ENCODE data around the gene MB21D2. TPM values are rescaled to one million over a fixed set of nuclear protein-coding genes. Genes with fewer than 3 reads are reported as not detected.

The MB21D2 gene
- total and polyA plus RNA-seq, 2 experiments from 2014 or later: 8.1 to 35.9 TPM

DNA sequence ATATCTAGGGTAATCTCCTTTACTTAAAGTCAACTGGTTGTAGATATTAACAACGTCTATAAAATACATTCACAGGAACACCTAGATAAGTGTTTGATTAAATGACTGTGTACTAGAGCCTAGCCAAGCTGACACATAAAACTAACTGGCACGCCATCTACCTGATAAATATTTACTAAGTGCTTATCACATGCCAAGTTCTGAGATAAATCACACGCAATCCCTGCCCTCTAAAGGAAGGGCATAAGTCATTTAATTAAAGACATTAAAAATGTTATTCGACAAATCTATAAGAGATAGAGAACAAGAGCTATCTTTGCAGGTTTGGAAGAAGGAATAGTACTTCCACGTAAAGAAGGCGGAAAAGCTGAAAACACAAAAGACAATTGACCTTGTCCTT is 11.1 kb upstream of the MB21D2 start:
- TF ChIP-seq CTCF (conservative IDR thresholded peaks at IDR 0.05; ENCODE audit: low read depth in 2 of 2) (no peak), EZH2phosphoT487 (IDR thresholded peaks at IDR 0.05; ENCODE audit: unreplicated experiment) (no peak), ZNF114 (CRISPR knock-in tag; IDR thresholded peaks at IDR 0.05) (no peak), JUNB (IDR thresholded peaks at IDR 0.05; ENCODE audit: unreplicated experiment) (no peak), ZNF331 (CRISPR knock-in tag; IDR thresholded peaks at IDR 0.05; ENCODE audit: low read depth) (no peak), STAT1 (IDR thresholded peaks at IDR 0.05; ENCODE audit: unreplicated experiment) (no peak), EZH2 (IDR thresholded peaks at IDR 0.05; ENCODE audit: low read depth, unreplicated experiment) (no peak), ETS1 (IDR thresholded peaks at IDR 0.05) (no peak), CREB1 (CRISPR knock-in tag; IDR thresholded peaks at IDR 0.05; ENCODE audit: low read depth) (no peak), NANOG (IDR thresholded peaks at IDR 0.05; ENCODE audit: borderline replicate concordance) (no peak), POLR2AphosphoS5 (IDR thresholded peaks at IDR 0.05; ENCODE audit: low read depth) (no peak)
- TF ChIP-seq, protein P1, sequence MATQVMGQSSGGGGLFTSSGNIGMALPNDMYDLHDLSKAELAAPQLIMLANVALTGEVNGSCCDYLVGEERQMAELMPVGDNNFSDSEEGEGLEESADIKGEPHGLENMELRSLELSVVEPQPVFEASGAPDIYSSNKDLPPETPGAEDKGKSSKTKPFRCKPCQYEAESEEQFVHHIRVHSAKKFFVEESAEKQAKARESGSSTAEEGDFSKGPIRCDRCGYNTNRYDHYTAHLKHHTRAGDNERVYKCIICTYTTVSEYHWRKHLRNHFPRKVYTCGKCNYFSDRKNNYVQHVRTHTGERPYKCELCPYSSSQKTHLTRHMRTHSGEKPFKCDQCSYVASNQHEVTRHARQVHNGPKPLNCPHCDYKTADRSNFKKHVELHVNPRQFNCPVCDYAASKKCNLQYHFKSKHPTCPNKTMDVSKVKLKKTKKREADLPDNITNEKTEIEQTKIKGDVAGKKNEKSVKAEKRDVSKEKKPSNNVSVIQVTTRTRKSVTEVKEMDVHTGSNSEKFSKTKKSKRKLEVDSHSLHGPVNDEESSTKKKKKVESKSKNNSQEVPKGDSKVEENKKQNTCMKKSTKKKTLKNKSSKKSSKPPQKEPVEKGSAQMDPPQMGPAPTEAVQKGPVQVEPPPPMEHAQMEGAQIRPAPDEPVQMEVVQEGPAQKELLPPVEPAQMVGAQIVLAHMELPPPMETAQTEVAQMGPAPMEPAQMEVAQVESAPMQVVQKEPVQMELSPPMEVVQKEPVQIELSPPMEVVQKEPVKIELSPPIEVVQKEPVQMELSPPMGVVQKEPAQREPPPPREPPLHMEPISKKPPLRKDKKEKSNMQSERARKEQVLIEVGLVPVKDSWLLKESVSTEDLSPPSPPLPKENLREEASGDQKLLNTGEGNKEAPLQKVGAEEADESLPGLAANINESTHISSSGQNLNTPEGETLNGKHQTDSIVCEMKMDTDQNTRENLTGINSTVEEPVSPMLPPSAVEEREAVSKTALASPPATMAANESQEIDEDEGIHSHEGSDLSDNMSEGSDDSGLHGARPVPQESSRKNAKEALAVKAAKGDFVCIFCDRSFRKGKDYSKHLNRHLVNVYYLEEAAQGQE (IDR thresholded peaks at IDR 0.05; ENCODE audit: unreplicated experiment): no peak
- TF ChIP-seq, protein P2, sequence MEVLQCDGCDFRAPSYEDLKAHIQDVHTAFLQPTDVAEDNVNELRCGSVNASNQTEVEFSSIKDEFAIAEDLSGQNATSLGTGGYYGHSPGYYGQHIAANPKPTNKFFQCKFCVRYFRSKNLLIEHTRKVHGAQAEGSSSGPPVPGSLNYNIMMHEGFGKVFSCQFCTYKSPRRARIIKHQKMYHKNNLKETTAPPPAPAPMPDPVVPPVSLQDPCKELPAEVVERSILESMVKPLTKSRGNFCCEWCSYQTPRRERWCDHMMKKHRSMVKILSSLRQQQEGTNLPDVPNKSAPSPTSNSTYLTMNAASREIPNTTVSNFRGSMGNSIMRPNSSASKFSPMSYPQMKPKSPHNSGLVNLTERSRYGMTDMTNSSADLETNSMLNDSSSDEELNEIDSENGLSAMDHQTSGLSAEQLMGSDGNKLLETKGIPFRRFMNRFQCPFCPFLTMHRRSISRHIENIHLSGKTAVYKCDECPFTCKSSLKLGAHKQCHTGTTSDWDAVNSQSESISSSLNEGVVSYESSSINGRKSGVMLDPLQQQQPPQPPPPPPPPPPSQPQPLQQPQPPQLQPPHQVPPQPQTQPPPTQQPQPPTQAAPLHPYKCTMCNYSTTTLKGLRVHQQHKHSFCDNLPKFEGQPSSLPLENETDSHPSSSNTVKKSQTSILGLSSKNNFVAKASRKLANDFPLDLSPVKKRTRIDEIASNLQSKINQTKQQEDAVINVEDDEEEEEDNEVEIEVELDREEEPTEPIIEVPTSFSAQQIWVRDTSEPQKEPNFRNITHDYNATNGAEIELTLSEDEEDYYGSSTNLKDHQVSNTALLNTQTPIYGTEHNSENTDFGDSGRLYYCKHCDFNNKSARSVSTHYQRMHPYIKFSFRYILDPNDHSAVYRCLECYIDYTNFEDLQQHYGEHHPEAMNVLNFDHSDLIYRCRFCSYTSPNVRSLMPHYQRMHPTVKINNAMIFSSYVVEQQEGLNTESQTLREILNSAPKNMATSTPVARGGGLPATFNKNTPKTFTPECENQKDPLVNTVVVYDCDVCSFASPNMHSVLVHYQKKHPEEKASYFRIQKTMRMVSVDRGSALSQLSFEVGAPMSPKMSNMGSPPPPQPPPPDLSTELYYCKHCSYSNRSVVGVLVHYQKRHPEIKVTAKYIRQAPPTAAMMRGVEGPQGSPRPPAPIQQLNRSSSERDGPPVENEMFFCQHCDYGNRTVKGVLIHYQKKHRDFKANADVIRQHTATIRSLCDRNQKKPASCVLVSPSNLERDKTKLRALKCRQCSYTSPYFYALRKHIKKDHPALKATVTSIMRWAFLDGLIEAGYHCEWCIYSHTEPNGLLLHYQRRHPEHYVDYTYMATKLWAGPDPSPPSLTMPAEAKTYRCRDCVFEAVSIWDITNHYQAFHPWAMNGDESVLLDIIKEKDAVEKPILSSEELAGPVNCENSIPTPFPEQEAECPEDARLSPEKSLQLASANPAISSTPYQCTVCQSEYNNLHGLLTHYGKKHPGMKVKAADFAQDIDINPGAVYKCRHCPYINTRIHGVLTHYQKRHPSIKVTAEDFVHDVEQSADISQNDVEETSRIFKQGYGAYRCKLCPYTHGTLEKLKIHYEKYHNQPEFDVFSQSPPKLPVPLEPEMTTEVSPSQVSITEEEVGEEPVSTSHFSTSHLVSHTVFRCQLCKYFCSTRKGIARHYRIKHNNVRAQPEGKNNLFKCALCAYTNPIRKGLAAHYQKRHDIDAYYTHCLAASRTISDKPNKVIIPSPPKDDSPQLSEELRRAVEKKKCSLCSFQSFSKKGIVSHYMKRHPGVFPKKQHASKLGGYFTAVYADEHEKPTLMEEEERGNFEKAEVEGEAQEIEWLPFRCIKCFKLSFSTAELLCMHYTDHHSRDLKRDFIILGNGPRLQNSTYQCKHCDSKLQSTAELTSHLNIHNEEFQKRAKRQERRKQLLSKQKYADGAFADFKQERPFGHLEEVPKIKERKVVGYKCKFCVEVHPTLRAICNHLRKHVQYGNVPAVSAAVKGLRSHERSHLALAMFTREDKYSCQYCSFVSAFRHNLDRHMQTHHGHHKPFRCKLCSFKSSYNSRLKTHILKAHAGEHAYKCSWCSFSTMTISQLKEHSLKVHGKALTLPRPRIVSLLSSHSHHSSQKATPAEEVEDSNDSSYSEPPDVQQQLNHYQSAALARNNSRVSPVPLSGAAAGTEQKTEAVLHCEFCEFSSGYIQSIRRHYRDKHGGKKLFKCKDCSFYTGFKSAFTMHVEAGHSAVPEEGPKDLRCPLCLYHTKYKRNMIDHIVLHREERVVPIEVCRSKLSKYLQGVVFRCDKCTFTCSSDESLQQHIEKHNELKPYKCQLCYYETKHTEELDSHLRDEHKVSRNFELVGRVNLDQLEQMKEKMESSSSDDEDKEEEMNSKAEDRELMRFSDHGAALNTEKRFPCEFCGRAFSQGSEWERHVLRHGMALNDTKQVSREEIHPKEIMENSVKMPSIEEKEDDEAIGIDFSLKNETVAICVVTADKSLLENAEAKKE (CRISPR knock-in tag; IDR thresholded peaks at IDR 0.05): no peak
- no peaks in the 10 kb centered on the region for H3K27me3 ChIP-seq (ENCODE audit: insufficient read depth)
- H2AFZ ChIP-seq: no peak overlapping the region
- Mint-ChIP-seq H3K36me3 (ENCODE audit: low read depth) (no peaks in the 10 kb centered on the region), H3K27me3 (ENCODE audit: insufficient read depth, low read depth, poor library complexity) (no peaks in the 10 kb centered on the region), H3K4me3 (no peak overlapping the region), H3K27ac (no peak overlapping the region), H3K9me3 (no peaks in the 10 kb centered on the region), H3K4me1 (peaks cover 12% of the 10 kb centered on the region)
- DNase-seq (ENCODE audit: low spot score): no peak
- no peak overlapping the region for H3K27ac ChIP-seq (ENCODE audit: low read depth)
- no peak overlapping the region for H3K4me2 ChIP-seq
- H3K4me3 ChIP-seq: no peak overlapping the region
- H4K20me1 ChIP-seq (replicated peaks; ENCODE audit: insufficient read depth): no peaks in the 10 kb centered on the region
- no peaks in the 10 kb centered on the region for H3K9me2 ChIP-seq (ENCODE audit: insufficient read depth)
- no peaks in the 10 kb centered on the region for H3K36me3 ChIP-seq (ENCODE audit: insufficient read depth)
- H3K79me2 ChIP-seq (replicated peaks; ENCODE audit: insufficient read depth): no peaks in the 10 kb centered on the region
- H3K4me1 ChIP-seq (ENCODE audit: insufficient read depth): peaks cover 5% of the 10 kb centered on the region; the same call in 1 of the 2 replicates
- H3F3A ChIP-seq (replicated peaks; ENCODE audit: low read depth): no peaks in the 10 kb centered on the region
- ATAC-seq: no peak

All from GM23338 (cell line).